GM21786 (cell line): ENCODE results near the gene NLN.
"Not testable (repeated sequence)": the region's sequence is repeated elsewhere in the genome, so short reads cannot be mapped to it uniquely, and the experiment has no call there.

Source experiments
- ATAC-seq: cut with Tn5 transposase; IDR thresholded peaks from one replicate; pipeline ENCODE4 v1.9.1; 2021; ENCODE audit not compliant: unreplicated experiment

NLN gene

DNA sequence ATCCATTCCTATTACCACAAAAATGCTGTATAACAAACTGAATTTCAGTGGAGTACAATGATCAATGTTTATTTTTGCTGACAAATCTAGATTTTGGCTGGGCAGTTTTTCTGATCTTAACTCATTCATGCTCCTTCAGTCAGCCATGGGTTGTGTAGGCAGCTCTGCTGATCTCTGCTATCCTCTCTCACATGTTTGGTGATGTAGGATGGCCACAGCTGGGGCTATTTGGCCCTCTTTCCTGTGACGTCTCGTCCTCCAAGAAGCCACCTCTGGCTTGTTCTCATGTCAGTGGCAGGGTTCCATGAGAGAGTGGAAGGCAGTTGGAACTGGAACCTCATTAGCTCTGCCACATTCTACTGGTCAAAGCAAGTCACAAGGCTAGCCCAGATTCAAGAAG, 8.9 kb downstream of the NLN start:
- ATAC-seq = no peak

GRCh38 chr5:65732046-65732445, 10.0 kb downstream of the NLN start:
- not testable (repeated sequence) for ATAC-seq

- not testable (repeated sequence) for ATAC-seq
Measured at GRCh38 chr5:65734196-65734775, 12.3 kb downstream of the NLN start.

DNA sequence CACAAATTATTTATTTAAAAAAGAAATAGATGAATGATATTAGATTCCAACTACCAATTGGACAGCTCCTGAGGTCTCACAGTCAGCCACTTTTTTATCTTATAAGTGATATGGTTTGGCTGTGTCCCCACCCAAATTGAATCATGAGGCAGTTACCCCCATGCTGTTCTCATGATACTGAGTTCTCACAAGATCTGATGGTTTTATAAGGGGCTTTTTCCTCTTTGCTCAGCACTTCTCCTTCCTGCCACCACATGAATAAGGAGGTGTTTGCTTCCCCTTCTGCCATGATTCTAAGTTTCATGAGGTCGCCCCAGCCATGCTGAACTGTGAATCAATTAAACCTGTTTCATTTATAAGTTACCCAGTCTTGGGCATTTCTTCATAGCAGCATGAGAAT, 12.9 kb downstream of the NLN start:
- no peak for ATAC-seq

DNA sequence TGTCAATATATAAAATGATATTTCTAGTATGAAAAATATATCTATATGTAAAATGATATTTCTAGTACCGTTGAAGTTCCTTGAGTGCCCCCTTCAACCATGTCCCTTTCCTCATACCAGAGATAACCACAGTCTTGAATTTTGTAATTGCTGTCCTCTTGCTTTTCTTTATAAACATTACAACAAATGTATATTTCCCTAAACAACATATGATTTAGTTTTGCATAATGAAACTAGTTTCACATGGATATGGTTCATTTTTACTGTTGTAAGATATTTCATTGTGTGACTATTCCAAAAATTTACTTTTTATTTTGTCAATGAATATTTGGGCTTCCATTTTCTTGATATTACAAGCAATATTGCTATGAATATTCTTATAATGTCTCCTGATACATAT, 14.0 kb downstream of the NLN start:
- ATAC-seq = no peak

- no peak for ATAC-seq
Measured at GRCh38 chr5:65737842-65738241, 15.8 kb downstream of the NLN start.

DNA sequence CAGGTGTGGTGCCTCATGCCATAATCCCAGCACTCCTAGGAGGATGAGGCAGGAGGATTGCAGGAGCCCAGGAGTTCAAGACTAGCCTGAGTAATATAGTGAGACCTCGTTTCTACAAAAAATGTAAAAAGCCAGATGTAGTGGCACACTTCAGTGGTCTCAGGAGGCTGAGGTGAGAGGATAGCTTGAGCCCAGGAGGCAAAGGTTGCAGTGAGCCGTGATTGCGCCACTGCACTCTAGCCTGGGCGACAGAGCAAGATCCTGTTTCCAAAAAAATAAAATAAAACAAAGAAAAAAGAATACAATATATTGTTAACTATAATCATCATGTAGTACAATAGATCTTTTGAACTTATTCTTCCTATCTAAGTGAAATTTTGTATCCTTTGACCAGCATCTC, 16.3 kb downstream of the NLN start:
- no peak for ATAC-seq

DNA sequence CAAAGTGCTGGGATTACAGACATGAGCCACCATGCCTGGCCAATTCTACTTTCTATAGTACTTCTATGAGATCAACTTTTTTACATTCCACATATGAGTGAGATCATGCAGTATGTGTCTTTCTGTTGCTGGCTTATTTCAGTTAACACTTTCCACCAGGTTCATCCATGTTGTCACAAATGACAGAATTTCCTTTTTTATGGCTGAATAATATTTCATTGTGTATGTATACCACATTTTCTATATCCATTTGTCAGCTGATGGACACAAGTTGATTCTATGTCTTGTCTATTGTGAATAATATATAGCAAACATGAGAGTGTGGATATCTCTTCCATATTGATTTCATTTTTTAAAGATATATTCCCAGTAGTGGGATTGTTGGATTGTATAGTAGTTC, 17.2 kb downstream of the NLN start:
- no peak for ATAC-seq

- peak; percentile 89 for ATAC-seq
Measured at GRCh38 chr5:65742565-65743231, 20.7 kb downstream of the NLN start.

DNA sequence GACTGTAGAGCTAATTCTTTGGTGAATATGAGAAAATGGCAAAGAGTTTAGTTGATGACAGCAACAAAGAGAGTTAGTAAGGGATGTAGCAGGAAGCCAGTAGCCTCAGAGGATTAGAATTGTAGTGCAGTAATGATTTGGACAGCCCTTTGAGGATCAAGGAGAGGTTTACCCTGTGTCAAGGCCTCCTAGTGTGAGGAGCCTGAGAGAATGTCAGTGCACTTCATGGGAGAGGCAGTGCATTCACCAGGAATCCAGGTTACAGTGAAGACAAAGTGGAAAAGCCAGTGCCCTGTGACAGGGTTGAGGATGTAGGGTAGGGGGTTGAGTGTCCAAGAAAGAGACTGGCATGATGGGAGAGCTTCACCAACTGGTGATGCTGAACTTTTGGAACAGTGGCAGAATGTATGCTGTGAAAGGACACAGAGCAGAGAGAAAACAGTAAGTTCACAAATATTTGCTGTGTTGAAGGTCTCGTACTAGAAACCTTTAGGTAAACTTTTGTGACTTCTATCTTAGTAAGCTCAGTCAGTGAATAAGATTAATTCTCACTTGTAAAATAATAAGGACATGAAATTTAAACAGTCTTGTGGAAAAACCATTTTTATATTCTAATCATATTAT, 27.3 kb downstream of the NLN start:
- ATAC-seq = no peak

GRCh38 chr5:65749956-65750355, 28.0 kb downstream of the NLN start:
- no peak for ATAC-seq

GRCh38 chr5:65750938-65751337, 28.9 kb downstream of the NLN start:
- ATAC-seq = no peak

GRCh38 chr5:65753189-65753588, 31.2 kb downstream of the NLN start:
- ATAC-seq = no peak

DNA sequence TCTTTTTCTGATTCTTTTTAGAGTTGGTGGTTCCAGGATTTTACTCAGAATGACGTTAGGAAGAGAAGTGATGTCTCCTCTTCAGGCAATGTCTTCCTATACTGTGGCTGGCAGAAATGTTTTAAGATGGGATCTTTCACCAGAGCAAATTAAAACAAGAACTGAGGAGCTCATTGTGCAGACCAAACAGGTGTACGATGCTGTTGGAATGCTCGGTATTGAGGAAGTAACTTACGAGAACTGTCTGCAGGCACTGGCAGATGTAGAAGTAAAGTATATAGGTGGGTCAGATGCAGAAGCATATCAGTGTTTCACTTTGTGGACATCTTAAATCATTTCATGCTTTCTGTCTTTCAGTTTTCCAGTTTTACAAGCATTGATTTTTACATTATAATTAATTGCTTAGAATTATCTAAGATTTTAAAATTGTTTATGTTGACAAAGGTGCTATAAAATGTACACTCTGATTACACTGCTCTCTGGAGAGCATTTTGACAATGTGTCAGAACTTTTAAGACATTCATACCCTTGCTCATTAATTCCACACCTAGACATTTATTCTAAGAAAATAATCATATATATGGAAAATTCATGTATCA, 36.6 kb downstream of the NLN start:
- no peak for ATAC-seq

- peak; percentile 66 for ATAC-seq
Measured at GRCh38 chr5:65760504-65761275, 38.7 kb downstream of the NLN start.

DNA sequence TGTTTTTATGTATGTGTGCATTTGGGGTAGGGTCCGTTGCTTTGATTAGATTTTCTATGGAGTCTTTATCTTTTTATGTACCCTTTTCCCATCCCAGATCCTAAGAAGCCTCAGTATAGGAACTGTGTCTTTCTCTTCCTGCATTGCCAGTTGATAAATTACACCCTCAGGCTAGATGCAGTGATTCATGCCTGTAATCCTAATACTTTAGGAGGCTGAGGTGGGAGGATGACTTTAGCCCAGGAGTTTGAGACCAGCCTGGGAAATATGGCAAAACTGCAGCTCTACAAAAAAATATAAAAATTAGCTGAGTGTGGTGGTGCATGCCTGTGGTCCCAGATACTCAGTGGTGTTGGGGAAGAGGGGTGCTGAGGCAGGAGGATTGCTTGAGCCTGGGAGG, 40.2 kb downstream of the NLN start:
- no peak for ATAC-seq

GRCh38 chr5:65765582-65765981, 43.6 kb downstream of the NLN start:
- no peak for ATAC-seq

DNA sequence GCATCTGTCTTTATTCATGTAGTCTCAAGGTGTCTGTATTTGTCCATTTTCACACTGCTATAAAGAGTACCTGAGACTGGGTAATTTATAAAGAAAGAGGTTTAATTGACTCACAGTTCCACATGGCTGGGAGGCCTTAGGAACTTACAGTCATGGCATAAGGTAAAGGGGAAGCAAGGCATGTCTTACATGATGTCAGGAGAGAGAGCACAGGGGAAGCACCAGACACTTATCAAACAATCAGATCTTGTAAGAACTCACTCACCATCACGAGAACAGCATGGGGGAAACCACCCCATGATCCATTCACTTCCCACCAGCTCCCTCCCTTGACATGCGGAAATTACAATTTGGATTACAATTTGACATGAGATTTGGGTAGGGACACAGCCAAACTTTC, 44.2 kb downstream of the NLN start:
- no peak for ATAC-seq

- ATAC-seq = no peak
Measured at GRCh38 chr5:65766781-65767180, 44.8 kb downstream of the NLN start.

DNA sequence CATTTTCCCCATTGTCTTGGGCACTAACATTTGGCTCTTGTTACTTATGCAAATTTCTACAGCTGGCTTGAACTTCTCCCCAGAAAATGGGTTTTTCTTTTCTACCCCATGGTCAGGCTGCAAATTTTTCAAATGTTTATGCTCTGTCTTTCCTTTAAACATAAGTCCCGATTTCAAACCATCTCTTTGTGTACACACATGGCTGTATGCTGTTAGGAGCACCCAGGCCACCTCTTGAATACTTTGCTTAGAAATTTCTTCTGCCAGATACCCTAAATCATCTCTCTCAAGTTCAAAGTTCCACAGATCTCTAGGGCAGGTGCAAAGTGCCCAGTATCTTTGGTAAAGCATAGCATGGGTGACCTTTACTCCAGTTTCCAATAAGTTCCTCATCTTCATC, 45.6 kb downstream of the NLN start:
- ATAC-seq = no peak

GRCh38 chr5:65768723-65769346, 46.8 kb downstream of the NLN start:
- no peak for ATAC-seq
